IPS DF 6.9 (cell line): Measurements from ENCODE around the gene DHX40.
"Not testable (repeated sequence)": the region's sequence is repeated elsewhere in the genome, so short reads cannot be mapped to it uniquely, and the experiment has no call there.

ENCODE experiments used
- DNase-seq: peaks from one replicate; pipeline ENCODE4 v3.0.0-alpha.2; 2013; ENCODE audit warnings: low read depth, low spot score
- H3K27ac ChIP-seq: one replicate; pipeline ENCODE4 v1.5.1; 2013; ENCODE audit warnings: low read length, control low read depth
- H3K27me3 ChIP-seq: 2 replicates; pipeline ENCODE4 v1.6.1; 2013; ENCODE audit warnings: mild to moderate bottlenecking, low read length; ENCODE audit not compliant: control insufficient read depth, insufficient read depth
- H3K36me3 ChIP-seq: 2 replicates; pipeline ENCODE4 v1.6.1; 2013; ENCODE audit warnings: low read length; ENCODE audit not compliant: control insufficient read depth, insufficient read depth
- H3K4me1 ChIP-seq: 2 replicates; pipeline ENCODE4 v1.6.1; 2013; ENCODE audit warnings: low read length; ENCODE audit not compliant: control insufficient read depth, insufficient read depth
- H3K4me3 ChIP-seq: 2 replicates; pipeline ENCODE4 v1.5.1; 2013; ENCODE audit warnings: mild to moderate bottlenecking, low read length
- H3K9me3 ChIP-seq: 2 replicates; pipeline ENCODE4 v1.6.1; 2013; ENCODE audit warnings: low read length, inconsistent platforms; ENCODE audit not compliant: control insufficient read depth, insufficient read depth
- WGBS: extraction: QIAGEN DNeasy Blood & Tissue Kit; methylation state at CpG from one replicate; pipeline ENCODE4 v1.1.7; 2013; ENCODE audit warnings: mixed read lengths, missing lambda C conversion rate; ENCODE audit not compliant: insufficient read length, insufficient coverage; 5-methylcytosine and 5-hydroxymethylcytosine counted together

Gene DHX40

DNA sequence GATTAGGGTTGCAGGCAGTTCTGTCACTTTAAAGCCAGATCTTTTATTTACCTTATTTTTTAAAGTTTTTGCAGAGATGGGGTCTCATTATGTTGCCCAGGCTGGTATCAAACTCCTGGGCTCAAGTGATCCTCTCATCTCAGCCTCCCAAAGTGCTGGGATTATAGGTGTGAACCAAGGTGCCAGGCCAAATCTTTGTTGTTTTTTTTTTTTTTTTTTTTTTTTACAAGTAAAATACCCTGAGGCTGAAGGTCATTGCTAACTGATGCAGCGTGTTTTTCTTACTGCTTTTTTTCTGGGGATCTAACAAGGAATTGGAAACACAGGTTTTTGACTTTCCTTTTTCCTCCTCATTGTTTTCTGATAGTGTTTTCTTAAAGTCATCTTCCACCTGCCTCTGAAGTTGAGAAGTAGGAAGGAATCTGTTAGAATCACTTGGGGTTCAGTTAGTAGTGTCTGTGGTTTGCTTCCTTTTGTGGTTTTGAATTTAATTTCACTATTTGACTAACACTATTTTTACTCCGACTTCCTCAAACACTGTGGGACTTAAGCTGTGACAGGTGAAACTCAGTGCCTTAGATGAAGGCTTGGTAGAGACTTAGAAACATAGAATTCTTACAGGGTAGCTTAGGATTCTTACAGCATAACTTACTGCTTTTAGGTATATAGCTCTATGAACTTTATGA, 76.5 kb downstream of the DHX40 start:
- Histone ChIP-seq H3K9me3 (no peaks in the 10 kb centered on the region), H3K36me3 (no peaks in the 10 kb centered on the region; the same call in 1 of the 2 replicates), H3K4me1 (no peaks in the 10 kb centered on the region), H3K27ac (no peak overlapping the region), H3K4me3 (no peak overlapping the region), H3K27me3 (no peaks in the 10 kb centered on the region)
- WGBS: no CpG with 5 or more reads among the region's 2 CpGs
- DNase-seq: no peak

DNA sequence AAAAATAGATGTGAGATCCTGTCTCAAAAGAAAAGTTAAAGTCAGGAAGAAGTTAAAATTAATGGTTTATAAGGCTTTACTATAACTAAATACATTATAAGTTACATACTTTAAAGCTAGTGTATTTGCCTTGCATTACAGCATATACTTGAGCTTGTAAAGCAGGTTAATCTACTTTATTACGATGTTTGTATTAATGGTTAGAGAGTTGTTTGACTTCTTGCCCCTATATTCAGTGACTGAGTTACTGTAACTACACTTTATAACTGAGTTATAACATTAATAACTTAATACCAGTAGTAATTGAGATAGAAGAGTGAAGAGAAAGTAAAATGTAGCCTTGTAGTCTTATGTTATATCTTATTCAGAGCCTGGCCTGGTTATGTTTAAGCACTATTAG, 77.2 kb downstream of the DHX40 start:
- Histone ChIP-seq H3K9me3 (no peaks in the 10 kb centered on the region), H3K27me3 (no peaks in the 10 kb centered on the region), H3K36me3 (peaks cover 2% of the 10 kb centered on the region; the same call in 1 of the 2 replicates), H3K4me1 (no peaks in the 10 kb centered on the region), H3K27ac (no peak overlapping the region), H3K4me3 (no peak overlapping the region)
- no CpG with 5 or more reads among the region's 1 CpG for WGBS
- no peak for DNase-seq

DNA sequence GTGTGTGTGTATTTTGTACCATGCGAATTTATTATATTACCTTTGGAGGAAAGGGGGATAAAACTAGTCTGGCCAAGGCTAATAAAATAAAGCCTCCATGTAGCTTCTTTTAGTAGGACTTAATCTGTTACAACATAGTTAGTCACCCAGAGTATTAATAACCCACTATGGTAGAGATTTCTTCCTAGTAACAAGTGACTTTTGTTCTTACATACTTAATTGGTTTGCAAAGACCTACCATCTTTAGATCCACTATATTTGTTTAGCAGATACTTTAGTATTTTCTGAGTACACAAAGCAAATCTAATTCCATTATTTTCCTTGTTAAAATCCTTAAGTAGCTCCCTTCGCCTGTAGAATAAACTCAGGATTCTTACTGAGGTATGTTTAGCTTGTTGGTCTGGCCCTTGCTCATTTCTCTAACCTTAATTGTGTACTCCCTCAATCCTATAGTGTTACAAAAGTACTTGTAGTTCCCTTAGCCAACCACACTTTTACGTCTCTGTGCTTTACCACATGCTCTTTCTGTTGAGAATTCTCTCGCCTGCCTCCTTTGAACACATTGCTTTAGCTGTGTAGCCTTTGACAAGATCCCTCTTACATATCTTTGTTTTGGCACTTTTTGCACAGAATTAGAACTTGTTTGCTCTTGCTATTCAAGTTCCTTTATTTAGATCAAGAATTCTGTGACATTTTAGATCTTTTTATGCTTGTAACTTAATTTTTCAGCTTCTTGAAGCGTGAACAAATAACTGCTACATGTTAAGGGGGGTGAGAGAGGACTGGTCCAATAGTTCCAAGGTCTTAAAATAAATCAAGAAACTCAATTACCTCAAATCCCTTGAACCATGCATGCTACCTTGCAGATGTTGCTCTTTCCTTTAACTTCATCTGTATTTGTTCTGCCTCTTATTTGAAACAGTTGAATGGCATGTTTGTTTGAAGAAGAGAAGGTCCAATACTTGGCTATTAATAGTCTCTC, 78.0 kb downstream of the DHX40 start:
- peaks cover 2% of the 10 kb centered on the region; the same call in 1 of the 2 replicates for H3K36me3 ChIP-seq
- H3K4me3 ChIP-seq: no peak overlapping the region
- H3K27me3 ChIP-seq: no peaks in the 10 kb centered on the region
- DNase-seq: no peak
- H3K9me3 ChIP-seq: no peaks in the 10 kb centered on the region
- H3K27ac ChIP-seq: no peak overlapping the region
- WGBS: no CpG with 5 or more reads among the region's 5 CpGs
- H3K4me1 ChIP-seq: no peaks in the 10 kb centered on the region

DNA sequence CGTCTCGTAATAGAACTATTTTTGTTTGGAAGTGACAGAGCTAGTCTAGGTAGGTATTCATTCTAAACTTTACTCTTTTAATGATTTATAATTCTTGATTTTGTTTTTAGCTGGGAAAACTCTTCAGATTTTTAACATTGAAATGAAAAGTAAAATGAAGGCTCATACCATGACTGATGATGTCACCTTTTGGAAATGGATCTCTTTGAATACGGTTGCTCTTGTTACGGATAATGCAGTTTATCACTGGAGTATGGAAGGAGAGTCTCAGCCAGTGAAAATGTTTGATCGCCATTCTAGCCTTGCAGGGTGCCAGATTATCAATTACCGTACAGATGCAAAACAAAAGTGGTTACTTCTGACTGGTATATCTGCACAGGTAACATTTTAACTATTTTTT, 81.9 kb downstream of the DHX40 start:
- Histone ChIP-seq H3K27me3 (no peaks in the 10 kb centered on the region), H3K4me3 (no peak overlapping the region), H3K27ac (no peak overlapping the region), H3K9me3 (no peaks in the 10 kb centered on the region), H3K4me1 (no peaks in the 10 kb centered on the region), H3K36me3 (peaks cover 7% of the 10 kb centered on the region; the same call in 1 of the 2 replicates)
- WGBS: no CpG with 5 or more reads among the region's 6 CpGs
- DNase-seq: no peak

DNA sequence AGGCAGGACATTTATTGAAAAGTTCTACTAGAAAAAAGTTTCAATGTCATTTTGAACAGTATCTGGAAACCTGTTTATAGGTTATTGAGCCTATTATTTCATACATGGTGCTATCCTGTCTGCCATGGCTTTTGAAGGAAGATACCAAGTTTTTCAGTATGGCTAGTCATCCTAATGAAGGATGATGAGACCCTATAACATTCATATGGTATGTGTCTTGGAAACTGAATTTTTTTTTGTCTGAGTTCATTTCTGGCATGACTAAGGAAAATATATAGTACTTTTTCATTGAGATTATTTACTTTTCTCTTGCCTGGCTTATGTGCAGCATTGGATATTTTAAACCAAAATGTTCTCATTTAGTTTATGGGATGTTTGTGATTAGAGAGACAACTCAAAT, 84.5 kb downstream of the DHX40 start:
- H3K4me3 ChIP-seq: no peak overlapping the region
- H3K27ac ChIP-seq: no peak overlapping the region
- H3K4me1 ChIP-seq: no peaks in the 10 kb centered on the region
- peaks cover 9% of the 10 kb centered on the region; the same call in 1 of the 2 replicates for H3K36me3 ChIP-seq
- H3K9me3 ChIP-seq: no peaks in the 10 kb centered on the region
- no peaks in the 10 kb centered on the region for H3K27me3 ChIP-seq
- DNase-seq: no peak

DNA sequence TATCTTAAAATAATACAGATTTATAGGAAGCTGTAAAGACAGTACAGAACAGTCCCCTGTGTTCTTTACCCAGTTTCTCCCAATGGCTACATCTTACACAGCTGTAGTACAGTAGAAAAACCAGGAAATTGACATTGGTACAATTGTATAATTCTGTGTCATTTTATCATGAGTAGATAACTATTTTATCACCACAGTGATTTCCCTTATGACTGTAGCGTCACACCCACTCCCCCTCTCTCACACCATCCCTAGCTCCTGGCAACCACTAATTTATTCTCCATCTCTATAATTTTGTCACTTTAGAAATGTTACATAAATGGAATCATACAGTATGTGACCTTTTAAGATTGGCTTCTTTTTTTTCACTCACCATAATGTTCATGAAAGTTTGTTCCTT, 85.2 kb downstream of the DHX40 start:
- Histone ChIP-seq H3K27ac (no peak overlapping the region), H3K4me1 (no peaks in the 10 kb centered on the region), H3K27me3 (no peaks in the 10 kb centered on the region), H3K36me3 (peaks cover 9% of the 10 kb centered on the region; the same call in 1 of the 2 replicates), H3K9me3 (no peaks in the 10 kb centered on the region), H3K4me3 (no peak overlapping the region)
- DNase-seq: no peak
- WGBS: no CpG with 5 or more reads among the region's 1 CpG

DNA sequence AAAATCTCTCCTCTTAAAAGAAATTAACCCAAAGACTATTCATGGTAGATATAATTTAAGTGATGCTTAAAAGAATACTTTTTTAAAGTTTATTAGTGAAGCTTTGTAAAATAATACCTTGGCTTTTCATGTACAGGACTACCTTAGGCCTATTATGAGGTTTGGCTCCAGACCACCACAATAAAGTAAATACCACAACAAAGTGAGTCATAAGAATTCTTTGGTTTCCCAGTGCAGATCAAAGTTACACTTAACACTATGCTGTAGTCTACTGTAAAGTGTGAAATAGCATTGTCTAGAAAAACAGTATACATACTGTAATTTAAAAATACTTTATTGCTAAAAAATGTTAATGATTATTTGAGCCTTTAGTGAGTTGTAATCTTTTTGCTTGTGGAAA, 85.9 kb downstream of the DHX40 start:
- H3K9me3 ChIP-seq: no peaks in the 10 kb centered on the region
- no peak overlapping the region for H3K4me3 ChIP-seq
- H3K27me3 ChIP-seq: no peaks in the 10 kb centered on the region
- no peaks in the 10 kb centered on the region for H3K4me1 ChIP-seq
- DNase-seq: no peak
- peaks cover 9% of the 10 kb centered on the region; the same call in 1 of the 2 replicates for H3K36me3 ChIP-seq
- no peak overlapping the region for H3K27ac ChIP-seq

DNA sequence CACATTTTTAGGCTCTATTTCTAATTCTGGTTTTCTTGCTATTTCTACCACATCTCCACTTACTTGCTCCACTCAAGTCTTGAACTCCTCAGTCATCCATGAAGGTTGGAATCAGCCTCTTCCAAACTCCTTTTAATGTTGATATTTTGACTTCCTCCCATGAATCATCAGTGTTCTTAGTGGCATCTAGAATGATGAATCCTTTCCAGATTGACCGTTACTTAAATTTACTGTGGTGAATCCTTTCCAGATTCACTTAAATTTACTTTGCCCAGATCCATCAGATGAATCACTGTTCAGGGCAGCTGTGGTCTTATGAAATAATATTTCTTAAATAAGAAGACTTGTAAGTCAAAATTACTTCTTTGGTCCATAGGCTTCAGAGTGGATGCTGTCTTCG, 86.7 kb downstream of the DHX40 start:
- Histone ChIP-seq H3K36me3 (peaks cover 9% of the 10 kb centered on the region; the same call in 1 of the 2 replicates), H3K4me3 (no peak overlapping the region), H3K27ac (no peak overlapping the region), H3K4me1 (no peaks in the 10 kb centered on the region), H3K9me3 (no peaks in the 10 kb centered on the region), H3K27me3 (no peaks in the 10 kb centered on the region)
- DNase-seq: no peak
- no CpG with 5 or more reads among the region's 2 CpGs for WGBS

DNA sequence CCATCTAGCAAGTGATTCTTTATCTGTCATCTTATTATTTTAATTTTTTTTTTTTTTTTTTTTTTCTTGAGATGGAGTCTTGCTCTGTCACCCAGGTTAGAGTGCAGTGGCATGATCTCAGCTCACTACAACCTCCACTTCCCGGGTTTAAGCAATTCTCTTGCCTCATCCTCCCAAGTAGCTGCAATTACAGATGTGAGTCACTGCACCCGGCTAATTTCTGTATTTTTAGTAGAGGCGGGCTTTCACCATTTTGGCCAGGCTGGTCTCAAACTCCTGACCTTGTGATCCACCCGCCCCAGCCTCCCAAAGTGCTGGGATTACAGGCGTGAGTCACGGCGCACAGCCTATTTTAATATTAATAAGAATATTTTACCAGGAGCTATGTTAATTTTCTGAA, 91.2 kb downstream of the DHX40 start:
- not testable (repeated sequence) for DNase-seq, H3K36me3 ChIP-seq, H3K27me3 ChIP-seq, H3K27ac ChIP-seq, H3K4me3 ChIP-seq, H3K9me3 ChIP-seq, H3K4me1 ChIP-seq
- no CpG with 5 or more reads among the region's 7 CpGs for WGBS
